Sciatic nerve (tissue), 2 donors: ENCODE results near the gene METTL23. TPM values are rescaled to one million over a fixed set of nuclear protein-coding genes. Genes with fewer than 3 reads are reported as not detected.

Experiments
- ATAC-seq: fragments of 200-7000 bp; cut with Tn5 transposase; one replicate; pipeline ENCODE4 v1.9.1; 2020; ENCODE audit warnings: mild to moderate bottlenecking, moderate library complexity
- DNase-seq: peaks from one replicate; pipeline ENCODE4 v3.0.0-alpha.2; 2020; ENCODE audit warnings: low spot score
- intact Hi-C: fragments of 100-400 bp; cut with DNase I; formaldehyde crosslinking; loops from one replicate; pipeline ENCODE4 v1.14.2; 2022
- total RNA-seq: library from RNA; stranded (reverse); fragmentation: NEBNext Ultra II Directional; extraction: Animal tissue kit (Norgen Biotek cat#: 25700); gene quantifications from one replicate; pipeline ENCODE4 v1.2.1, GENCODE V29; 2021
- donor health status: DM: no; HTN: no; CAD: no.
- donor health status: DM: no; HTN: no; CAD: no.

The METTL23 gene
- total RNA-seq = 29.1 TPM

DNA sequence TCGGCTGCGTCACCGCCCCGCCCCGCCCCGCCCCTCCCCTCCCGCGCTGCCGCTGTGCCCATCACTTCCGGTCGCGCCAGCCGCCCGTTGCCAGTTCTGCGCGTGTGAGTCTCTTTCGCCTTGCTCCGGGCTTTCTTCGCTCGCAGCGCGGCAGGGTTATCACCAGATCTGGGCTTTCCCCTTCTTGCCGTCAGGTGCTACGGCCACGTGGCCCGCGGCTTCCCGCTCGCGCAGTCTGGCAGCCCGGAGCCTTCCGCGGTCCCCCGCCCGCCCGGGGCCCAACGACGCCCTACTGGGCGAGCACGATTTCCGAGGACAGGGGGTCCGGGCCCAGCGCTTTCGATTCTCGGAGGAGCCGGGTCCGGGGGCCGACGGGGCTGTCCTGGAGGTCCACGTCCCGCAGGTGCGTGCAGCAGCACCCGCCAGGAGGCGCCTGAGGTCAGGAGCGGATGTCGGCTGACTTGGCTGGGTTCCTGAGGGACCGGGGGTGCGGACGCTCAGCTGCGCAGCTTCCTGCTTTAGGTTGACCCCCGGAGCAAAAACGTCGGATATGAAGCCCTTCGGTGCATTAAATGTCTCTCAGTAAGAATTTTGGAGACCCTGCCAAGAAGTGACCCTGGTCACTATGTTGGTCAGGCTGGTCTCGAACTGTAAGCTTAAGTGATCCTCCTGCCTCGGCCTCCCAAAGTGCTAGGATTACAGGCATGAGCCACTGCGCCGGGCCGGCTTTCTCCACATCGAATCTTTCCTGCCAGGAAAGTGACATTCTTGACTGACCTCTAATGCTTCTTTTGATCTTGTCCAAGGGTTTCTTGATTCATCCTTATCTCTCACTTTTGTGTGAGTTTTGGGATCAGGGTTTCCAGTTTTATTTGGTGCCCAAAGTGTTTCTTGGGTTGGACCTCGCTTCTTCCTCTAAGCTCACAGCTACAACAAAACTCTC lies at the start of gene METTL23:
Gene METTL23 (plus strand): TSS at position 64 of the 943 bp plus-strand sequence. CDS start 2,872 bp downstream, outside the sequence.
- intact Hi-C loops = no loop called here
- ATAC-seq = peak; percentile 75

GRCh38 chr17:76677406-76677805 lies 49.2 kb upstream of the METTL23 start:
- intact Hi-C loops = no loop called here
- ATAC-seq (no peak), DNase-seq (no peak)

More for the DNA sequence above, at the start of gene METTL23:
- DNase-seq = peak; percentile 93

GRCh38 chr17:76678330-76678729 lies 48.3 kb upstream of the METTL23 start:
- intact Hi-C loops = no loop called here

GRCh38 chr17:76679239-76679638 lies 47.4 kb upstream of the METTL23 start:
- ATAC-seq (no peak), DNase-seq (no peak)
- intact Hi-C loops = no loop called here

More at GRCh38 chr17:76678330-76678729, 48.3 kb upstream of the METTL23 start:
- ATAC-seq (no peak), DNase-seq (no peak)

DNA sequence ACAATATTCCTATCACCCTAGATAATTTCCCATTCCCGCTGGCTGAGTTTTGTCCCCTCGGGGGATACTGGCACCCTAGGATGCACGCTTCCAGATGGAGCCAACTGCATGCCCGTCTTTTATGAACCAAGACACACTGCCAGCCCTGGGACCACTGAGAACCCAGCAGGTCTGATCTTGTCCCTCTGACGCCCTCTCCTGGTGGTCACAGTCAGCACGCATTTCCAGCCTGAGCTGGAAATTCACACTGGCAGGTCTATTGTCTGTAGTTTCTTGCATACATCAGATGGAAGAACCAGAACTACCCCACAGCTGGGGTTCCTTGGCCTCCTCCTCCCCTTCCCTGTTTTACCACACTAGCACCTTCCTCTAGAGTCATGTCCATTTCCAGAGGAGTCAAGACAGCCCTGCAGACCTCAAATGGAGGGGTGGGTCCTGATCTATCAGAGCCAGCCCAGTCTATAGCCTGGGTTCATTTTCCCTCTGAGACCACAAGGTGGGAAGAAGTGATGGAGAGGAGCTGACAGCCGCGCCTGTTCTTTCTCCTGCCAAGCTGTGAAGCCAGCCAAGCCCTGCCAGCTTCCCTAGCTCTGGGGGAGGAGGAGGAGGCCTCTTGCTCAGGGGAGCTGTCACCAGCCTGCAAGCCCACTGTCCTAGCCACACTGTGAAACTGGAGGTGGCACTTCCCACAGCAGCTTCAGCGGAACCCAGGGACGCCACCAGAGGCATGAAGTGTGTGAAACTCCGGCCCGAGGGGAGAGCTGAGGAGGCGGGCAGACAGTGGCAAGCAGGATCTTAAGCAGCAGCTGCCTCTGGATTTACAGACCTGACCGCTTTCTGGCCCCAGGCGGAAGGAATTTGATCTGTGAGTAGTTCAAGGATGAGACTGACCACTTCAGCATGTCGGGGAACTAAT lies 45.2 kb upstream of the METTL23 start:
- peak; percentile 84 for DNase-seq
- peak; percentile 63 for ATAC-seq
- intact Hi-C loops = no loop called here

DNA sequence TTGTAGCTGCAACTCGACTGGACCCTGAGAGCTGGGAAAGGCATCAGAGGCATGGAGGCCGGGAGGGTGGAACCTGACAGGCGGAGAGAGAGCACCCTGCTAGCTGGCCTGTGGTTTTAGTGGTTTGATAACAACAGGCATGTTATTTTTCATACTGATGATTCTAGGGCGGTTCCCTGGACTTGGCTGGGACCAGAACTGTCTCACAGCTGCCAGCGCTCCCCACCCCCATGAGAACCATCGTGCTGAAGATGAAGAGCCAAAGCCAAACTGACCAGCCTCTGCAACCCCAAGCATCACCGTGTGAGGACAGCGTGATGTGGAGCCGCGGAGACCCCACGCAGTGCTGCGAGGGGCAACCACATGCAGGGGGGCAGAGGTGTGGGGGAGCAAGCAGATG lies 44.3 kb upstream of the METTL23 start:
- peak; percentile 74 for DNase-seq
- intact Hi-C loops = no loop called here
- peak; percentile 73 for ATAC-seq

DNA sequence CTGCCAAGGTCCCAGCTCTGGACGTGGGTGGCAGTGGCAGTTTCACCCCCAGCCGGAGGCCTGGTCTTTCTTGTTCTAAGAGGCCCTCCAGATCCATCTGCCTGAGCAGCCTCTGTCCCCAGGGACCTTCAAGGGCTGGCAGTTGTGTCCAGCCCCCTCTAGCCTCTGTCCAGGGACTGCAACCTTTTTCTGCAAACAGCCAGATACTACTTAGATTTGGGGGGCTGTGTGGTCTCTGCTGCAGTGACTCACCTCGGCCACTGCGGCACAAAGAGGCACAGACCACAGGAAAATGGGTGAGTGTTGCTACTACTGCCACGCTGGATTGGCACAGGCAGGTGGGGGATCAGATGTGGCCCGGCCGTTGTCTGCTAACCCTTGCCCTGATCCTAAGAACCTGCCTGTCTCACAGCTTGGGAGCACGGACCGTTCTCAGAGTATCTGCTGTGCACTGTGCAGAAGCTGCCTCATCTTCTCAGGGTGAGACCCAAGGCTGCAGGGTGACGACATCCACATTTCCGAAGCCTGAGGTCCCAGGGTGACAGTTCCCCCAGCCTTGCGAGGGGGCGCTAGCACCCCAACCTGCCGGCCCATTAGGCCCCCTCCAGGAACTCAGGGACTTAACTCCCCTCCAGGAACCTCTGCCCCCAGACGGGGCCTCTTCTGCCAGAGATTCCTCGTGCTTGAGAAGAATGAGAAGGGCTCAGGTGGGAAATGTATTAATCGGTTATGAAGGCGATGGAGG lies 43.5 kb upstream of the METTL23 start:
- intact Hi-C loops = no loop called here
- DNase-seq (no peak), ATAC-seq (no peak)

GRCh38 chr17:76683921-76684745 lies 42.5 kb upstream of the METTL23 start:
- intact Hi-C loops = no loop called here
- ATAC-seq (no peak), DNase-seq (no peak)

DNA sequence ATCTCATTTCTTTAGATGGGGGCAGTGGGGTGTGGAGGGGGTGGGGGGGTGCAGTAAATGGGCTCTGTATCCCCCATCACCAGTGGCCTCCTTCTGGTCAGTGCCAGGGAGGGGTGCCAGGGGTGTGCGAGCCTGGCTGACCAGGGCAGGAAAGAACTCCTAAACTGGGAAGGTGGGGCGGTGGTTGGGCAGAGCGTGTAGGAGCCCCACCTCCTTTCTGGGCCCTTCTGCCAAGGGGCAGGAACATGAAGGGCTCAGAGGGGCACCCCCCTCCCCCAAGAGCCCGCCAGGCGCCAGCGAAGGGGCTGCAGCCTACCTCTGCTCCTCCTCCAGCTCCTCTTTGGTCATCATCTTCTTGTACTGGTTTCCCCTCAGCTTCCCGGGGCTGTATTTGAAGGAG lies 41.9 kb upstream of the METTL23 start:
- no peak for DNase-seq
- ATAC-seq = no peak
- intact Hi-C loops = no loop called here

DNA sequence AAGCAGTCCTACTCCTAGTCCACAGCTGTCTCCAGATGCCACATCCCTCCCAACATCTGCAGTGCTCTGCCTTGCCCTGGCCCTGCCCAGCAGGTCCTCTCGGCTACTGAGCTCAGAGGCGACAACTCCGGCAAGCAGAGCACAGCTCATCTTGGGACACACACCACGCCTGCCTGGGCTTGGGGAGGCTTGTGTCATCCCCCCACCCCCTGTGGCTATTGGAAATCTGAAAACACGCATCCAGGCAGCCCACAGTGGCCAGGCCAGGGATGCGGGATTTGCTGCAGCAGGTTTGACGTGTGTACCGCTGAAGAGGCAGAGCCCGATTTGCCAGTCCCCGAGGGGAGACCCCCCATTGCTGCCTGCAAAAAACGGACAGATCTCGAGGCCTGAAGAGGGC lies 41.3 kb upstream of the METTL23 start:
- ATAC-seq = no peak
- DNase-seq = no peak
- intact Hi-C loops = no loop called here

- DNase-seq (no peak), ATAC-seq (no peak)
- intact Hi-C loops = no loop called here
These were observed 40.8 kb upstream of the METTL23 start for GRCh38 chr17:76685846-76686245.

DNA sequence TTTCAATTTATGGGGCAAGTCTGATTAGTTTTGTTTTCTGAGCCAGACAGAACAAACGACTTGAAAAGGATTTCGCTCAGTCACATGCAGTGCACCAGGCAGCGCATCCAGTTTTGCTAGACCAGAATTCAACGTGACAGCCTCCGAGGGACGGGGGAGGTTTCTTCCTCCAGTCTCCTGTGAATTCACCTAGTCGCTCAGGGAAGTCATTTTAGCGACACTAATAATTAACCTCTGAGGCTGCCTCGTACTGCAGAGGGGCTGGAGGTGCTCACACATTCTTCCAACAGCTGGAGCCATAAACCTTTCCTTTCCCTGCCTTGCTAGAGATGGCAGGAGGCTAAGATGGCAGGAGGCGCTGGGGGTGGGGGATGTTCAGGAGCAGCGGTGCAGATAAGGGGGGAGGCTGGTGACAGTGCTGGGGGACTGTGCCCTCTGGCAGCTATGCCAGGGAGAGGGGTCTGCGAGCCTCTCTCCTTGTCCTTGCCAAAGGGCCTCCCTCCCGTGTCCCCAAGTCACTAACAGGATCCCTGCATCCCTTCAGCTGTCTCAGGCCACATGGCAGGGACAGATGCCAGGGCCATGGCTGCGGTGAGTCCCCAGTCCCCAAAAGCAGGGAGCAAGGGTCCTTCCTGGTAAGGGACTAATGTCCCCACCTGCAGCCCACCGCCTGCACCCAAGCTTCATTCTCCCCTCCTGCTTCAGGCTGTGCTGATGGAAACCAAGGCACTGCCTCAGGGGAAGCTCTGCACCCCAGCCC lies 39.9 kb upstream of the METTL23 start:
- DNase-seq = no peak
- intact Hi-C loops = no loop called here

DNA sequence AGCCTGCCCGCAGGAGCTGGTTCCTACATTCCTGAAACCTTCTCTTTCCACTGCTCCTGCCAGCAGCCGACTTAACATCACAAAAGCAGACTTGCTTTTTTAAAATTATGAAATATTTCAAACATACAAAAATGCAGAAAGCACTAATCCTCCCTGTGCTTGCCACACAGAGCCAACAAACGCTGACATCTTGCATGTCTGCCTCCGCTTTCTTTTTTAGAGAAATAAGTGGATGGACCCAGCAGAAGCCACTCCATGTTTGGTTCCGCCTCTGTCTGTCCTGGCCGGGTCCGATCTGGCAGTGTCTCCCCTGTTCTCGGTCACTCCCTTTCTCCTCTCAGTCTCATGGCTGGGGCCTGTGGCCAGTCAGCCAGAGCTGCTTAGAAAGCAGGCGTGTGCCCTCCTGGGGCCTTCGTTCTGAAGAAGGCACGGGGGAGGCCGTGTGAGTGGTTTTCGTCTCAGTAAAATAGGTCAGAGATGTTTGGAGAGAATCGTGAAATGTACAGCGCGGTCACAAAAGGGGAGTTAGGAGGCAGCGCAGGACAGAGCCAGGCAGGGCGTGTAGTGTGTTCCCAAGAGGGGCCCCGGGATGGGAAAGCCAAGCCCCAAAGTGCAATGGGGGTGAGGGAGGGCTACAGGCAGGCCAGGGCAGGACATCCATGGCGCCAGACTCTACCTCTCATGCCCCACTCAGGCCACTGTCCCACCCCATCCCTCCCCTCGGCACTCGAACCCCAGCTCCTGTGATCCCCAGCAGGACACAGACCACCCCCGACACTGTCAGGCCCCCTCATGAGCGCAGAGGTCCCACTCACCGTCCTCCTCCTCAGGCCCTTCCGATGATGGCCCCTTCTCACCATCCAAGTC lies 39.1 kb upstream of the METTL23 start:
- no peak for DNase-seq
- ATAC-seq = peak; percentile 79
- intact Hi-C loops = no loop called here

More for the DNA sequence above, 39.9 kb upstream of the METTL23 start:
- no peak for ATAC-seq

GRCh38 chr17:76688165-76688622 lies 38.4 kb upstream of the METTL23 start:
- no peak for DNase-seq
- intact Hi-C loops = no loop called here
- ATAC-seq = peak; percentile 32

DNA sequence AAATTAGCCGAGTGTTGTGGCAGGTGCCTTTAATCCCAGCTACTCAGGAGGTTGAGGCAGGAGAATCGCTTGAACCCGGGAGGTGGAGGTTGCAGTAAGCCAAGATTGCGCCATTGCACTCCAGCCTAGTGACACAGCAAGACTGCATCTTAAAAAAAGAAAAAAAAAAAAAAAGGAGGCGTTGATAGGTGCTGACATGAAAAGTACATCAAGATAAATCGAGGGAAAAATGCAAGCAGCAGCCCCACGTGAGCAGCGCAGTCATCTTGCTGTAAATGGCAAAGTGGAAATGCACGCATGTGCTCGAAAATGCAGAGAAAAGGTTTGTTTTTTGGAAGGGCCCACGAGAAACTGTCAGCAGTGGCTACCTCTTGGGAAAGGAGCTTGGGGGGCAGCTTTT lies 36.8 kb upstream of the METTL23 start:
- DNase-seq = no peak
- ATAC-seq = no peak
- intact Hi-C loops = no loop called here

- intact Hi-C loops = no loop called here
- DNase-seq = no peak
- no peak for ATAC-seq
These were observed 35.9 kb upstream of the METTL23 start for GRCh38 chr17:76690596-76691280.
